HG02763 (cell line): Measurements from ENCODE around the gene RYR2.

ENCODE experiments used
- ATAC-seq: cut with Tn5 transposase; IDR thresholded peaks from one replicate; pipeline ENCODE4 v1.9.1; 2021; ENCODE audit warnings: mild to moderate bottlenecking, moderate library complexity; ENCODE audit not compliant: unreplicated experiment

RYR2 gene

DNA sequence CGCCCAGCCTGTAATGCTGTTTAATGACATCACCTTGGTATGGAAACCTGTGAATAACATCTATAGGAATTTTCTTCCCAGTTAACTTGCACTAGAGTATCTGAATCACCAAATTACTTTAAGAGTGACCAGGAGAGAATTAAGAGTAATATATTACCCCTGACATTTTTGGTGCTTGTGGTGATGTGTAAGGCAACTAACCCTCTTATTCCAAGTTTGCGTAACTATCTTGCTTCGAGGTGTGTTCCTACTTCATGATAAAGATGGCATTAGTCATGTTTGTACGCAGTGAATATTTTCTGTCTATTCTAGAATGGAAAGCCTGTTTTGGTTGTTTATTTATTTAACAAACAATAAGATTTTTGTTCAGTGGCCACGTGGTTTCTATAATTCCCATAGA is 717.4 kb downstream of the RYR2 start:
- ATAC-seq, result no peak

DNA sequence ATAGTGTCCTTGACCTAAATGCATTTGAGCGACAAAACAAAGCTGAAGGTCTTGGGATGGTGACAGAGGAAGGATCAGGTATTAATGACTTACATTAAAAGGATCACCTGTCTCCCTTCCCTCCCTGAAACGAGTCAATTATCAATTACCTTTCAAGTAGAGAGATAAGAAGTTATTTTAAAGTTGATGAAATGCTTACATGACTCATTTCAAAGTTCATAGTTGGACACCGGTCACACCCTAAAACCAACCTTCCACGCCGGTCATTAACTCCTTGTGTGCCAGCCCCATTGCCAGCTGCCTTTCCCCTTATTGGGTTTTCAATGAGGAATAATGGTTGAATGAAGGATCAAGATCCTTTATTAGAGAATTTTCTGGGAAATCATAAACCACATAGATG is 719.0 kb downstream of the RYR2 start:
- ATAC-seq, result no peak

DNA sequence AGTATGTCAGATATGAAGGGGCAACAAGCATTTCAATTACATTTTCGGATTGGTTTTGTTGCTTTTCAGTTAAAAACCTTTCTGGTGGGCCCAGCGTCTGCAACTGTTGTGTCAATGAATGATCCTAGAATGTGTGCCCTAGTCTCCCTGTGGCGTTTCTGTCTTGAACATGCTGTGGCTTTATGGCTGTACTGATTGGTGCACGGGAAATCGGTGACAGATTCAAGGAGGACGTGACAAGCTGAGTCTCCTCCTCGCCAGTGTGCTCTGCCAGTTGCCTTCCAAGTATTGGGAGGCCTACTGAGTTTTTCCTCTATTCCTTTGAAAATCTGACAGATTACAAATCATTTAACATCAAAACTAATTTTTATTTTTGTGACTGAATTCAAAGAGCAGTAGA is 721.2 kb downstream of the RYR2 start:
- no peak for ATAC-seq

DNA sequence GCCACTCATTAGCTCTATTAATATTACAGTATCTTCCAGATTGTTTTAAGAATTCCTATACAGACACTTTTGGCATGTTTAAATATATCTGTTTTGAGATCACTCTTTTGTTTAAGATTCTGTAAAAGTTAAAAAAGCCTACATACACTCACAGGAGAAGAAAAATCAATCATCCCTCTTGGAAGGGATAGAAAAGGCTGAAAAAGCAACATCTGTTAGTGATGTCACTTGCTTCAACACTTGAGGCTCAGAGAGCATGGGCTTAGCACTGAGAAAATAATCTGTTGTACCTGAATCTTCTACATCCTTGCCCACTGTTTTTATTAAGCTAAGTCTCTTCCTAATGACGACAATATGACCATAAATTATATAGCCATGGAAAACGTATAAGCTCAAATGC is 721.8 kb downstream of the RYR2 start:
- no peak for ATAC-seq

DNA sequence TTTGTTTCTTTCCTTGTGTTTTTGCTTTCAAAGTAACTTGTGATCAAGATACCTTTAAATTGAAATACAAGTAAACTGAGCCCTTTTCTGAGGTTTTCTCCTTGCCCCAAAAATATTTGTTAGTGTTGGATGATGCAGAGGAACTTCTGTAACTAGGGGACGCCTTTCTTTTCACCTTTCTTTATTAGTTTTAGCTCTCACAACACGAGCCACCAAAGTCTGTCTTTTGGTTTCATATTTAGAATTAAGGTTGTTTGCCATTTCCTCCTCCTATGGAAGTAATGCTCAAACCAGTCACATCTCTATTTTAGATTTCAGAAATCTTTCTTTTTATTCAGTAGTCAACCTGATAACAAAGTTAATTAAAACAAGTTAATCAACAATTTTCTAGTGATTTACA is 727.9 kb downstream of the RYR2 start:
- no peak for ATAC-seq

DNA sequence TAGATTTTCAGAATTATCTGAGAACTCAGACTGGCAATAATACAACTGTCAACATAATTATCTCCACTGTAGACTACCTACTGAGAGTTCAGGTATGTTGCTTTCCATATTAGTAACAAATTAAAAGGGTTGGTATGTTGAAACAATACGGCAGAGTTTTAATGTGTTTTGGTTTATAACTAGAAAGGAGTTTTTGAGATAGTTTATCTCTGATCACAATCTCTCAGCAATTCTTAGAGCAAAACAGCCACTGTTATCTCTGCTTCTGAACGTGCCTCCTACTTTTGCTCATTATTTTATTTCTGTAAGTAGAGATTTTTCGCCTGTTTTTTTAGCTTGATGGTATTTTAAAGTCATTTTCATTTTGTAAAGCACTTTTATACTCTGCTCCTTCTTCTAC is 730.0 kb downstream of the RYR2 start:
- ATAC-seq, result no peak

DNA sequence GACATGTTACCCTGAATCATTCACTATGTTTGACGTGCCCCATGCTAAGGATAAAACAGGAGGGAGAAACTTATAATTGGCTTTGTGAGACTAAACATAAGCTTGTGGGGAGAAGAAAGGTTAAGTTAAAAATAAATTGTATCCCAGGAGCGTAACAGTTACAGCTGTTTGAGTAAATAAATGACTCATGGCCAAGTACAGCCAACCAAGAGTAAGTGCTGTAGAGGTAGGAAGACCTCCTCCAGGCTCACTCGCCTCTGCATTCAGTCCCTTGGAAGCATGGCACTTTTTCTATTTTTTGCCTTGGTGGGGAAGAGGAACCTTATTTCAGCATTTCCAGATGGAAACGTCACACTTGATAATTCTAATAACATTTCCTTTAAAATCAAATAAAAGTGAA is 732.3 kb downstream of the RYR2 start:
- ATAC-seq, result no peak

DNA sequence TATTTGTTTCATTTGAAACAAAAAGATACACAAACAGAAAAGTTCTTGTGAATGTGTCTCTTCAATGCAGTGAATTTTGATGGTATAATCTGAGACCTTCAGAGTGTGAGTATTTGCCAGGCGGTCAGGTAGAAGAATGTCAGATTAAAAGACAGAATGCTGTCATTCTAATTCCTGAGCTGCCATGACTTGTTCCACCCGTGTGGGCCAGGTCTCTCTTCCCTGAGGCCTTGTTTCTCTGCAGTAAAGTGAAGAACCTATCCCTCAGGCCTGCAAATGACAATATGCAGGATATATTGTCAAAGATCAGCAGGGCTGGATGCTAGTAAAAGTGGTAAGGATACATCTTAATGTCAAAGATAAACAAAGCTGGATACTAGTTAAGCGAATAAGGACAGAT is 737.4 kb downstream of the RYR2 start:
- no peak for ATAC-seq

DNA sequence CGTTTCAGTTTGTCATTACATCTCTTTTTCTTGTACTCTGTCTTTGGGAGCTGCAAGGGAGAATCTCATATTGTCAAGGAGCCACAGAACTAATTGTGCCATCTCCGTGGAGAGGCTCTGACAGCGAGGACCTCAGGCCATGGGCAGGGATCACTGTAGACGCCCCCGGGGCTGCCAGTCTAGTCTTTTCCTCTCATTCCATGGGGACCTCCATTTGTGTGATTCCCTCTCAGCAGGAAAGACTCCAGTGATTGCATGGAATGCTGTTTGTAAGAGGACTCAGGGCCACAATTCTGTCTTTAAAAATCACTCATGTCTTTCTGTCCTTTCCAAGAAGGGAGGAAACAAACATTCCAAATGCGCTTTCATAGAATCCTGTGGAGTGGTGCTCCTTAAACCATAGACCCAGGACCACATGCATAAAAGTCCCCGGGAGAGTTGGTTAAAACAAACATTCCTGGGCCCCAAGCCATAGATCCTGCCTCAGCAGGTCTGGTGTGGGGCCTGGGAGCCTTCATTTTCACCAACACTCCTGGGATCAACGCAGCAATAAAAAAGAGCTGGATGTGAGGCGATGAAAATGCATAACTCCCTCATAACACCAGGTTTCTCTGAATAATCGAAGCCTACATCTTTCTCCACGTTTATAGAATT is 744.2 kb downstream of the RYR2 start:
- ATAC-seq, result no peak

DNA sequence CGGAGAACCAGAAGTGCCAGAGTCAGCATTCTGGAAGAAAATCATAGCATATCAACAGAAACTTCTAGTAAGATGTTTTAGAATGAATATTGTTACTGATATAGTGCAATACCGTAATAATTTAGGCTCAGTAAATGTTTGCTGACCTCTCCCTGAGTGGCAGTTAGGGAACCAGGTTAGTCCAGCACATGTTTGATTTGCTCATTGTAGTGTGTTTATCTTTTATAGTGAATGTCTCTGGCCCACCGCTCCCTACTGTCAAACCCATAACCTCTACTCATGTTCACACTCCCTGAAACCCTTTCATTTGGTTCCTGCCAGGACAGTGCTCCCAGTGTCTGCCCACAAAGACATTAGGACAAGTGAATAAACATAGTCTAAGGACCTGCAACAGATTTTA is 746.1 kb downstream of the RYR2 start:
- ATAC-seq, result no peak

DNA sequence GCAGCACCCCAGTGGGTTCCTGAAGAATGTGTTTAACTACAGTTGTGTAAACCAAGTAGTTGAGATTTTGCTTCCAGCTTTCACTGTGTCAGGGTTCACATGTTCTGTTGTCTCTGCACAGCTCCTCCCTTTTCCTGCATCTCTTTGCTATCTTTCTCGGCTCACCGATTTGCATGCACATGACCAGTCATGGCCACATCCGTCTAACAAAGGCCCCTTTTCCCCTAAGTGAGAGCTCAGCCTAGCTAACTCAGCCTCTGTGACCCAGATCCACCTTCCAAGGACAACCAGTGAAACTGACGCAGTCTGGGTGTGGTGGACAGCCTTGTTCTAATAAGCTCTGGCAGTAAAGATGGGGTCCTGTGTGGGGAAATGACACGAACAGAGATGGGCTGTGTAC is 747.6 kb downstream of the RYR2 start:
- no peak for ATAC-seq

DNA sequence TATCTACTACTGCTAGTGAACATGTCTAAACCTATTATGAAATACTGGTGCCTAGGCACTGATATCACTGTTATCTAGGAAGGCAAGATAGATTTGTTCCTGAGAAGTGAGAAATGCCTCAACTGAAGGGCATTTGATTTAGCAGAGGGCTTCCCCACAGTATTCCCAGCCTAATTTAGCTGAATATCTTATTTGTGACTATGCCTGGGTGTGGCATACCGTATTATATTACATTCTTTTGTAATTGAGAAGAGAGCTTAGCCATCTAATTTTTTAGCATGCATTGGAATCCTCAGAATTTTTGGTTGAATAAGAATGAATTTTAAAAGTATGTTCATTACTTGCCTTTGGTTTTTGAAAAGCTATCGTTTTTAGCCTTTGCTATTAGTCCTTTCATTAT is 749.6 kb downstream of the RYR2 start:
- no peak for ATAC-seq

DNA sequence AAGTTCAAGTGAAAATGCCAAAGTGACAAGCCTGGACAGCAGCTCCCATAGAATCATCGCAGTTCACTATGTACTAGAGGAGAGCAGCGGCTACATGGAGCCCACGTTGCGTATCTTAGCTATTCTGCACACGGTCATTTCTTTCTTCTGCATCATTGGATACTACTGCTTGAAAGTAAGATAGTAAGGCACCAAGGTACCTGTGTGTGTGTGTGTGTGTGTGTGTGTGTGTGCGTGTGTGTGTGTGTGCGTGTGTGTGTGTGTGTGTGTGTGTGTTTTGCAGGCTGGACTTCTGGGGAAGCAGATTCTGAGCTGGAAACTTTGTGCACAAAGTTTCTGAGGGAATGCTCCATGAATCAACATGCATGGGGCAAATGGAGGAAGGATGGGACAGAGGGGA is 750.2 kb downstream of the RYR2 start:
- ATAC-seq, result no peak

DNA sequence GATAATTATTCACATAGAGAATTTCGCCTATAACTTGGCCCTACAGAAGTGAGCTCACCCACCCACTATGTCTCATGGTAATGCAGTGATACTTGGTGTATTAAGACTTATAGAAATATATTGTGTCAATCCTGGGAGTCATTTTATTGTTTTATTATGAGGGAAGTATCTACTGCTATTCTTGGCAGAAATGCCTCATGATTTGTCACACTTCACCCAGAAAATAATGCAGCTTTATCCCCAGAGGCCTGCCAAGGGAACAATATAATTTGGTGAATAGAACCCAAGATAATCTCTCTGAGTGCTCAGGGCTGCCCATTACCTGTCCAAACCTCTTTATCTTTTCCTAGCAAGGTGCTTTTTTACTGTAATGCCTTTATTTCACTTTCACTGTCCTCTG is 750.7 kb downstream of the RYR2 start:
- ATAC-seq, result no peak

DNA sequence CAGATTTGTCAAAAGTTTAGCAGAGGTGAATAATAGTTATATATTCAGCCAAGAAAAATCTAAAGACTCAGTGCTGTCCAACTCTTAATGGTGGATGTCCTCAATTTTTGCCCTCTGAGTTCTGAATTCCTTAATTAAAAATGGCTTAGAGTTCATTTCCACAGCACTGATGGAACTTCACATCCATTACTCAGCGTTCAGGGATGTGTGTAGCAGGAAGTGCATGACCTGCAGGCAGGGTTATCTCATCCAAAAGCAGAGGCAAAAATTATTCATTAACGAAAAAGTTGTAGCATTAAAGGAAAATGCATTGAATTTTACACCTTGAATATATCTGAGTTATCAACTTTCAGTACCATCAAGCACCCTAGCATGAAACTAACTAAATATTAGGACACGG is 752.1 kb downstream of the RYR2 start:
- ATAC-seq, result no peak

DNA sequence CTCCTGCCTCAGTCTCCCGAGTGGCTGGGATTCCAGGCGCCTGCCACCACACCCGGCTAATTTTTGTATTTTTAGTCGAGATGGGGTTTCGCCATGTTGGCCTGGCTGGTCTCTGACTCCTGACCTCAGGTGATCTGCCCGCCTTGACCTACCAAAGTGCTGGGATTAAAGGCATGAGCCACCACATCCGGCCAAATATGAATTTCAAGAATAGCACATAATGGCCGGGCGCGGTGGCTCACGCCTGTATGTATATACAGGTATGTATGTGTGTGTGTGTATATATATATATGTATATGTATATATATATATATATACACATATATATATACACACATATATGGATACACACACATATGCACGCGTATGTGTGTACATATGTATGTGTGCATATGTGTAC is 753.6 kb downstream of the RYR2 start:
- ATAC-seq, result no peak

DNA sequence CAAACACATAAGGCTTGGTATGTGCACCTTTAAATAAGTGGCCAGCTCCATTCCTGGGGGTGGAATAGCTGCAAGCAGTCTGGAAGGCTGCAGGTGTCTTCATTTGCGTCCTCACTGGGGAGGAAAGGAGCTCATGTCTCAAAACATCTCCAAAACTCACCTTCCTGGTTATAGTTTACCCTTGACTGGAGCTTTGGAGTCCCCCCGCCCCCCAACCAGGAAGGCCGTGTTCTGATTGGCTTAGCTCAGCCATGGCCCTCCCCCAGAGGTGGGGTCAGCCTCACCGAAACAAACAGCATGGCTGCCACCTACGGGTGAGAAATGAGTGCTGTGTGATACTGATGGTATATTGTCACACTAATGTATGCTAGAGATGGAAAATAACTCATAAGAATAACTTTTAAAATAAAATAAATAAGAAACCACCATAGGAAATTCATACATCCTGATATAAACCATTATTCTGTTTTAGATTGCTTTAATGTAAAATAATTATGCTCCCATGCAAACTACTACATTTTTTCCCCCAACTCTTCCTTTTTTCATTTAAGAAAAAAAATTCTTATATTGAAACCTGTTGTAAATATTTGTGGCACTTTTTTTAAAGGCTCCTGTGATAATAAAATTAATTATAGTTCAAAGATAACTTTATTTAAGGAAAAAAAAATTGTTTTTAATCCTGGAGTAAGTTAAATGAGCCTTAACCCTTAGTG is 757.9 kb downstream of the RYR2 start:
- ATAC-seq, result peak; percentile 84

DNA sequence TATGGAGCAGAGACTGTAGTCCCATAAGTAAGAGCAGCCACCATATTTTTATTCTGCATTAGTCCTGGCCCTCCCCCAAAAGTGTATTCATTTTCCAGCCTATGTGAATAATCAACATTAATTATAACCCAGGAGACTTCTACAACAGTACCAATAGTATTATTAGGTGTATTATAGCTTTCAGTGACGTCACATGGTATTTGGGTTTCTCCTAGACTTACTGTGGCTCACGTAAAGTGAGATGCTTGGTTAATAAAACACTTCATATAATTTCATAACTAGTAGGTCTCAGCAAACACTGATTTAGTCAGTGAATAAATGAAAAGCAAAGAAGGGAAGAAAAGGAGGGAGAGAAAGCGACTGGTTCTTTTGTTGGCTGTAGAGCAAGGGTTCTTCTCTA is 762.5 kb downstream of the RYR2 start:
- ATAC-seq, result no peak

DNA sequence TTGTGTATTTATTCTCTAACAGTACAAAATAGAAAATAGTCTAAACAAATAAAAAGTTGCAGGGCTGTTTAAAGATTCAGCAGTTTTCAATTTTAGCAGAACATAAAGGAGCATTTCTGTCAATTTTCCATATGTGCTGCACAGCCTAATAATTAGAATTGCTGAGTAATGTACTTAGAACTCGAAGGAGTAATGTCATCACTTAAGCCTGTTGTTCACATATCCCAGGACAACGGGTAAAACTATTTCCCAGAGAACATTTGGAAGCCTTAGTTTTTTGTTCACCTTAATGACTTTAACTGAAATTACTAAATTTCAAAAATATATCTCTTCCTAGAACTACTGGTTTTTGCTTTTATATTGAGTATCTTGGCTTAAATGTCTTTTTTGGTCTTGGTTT is 767.1 kb downstream of the RYR2 start:
- ATAC-seq, result no peak

DNA sequence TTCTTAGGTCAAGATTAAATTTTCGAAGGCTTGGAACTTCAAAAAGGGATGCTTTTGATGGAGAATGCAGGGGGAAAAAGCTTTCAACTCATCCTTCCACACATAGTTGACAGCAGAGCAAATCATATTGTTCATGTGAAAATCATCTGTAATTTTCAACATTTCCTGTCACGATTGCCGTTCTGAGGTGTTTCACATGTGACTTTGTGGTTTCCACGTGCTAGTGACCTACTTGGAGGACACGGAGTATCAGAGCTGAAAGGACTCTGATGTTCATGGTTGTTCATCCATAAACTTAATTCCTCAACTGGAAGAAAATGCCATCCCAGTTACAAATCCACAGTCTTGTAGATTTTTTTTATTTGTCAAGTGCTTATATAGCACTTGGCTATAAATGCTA is 769.6 kb downstream of the RYR2 start:
- ATAC-seq, result no peak

DNA sequence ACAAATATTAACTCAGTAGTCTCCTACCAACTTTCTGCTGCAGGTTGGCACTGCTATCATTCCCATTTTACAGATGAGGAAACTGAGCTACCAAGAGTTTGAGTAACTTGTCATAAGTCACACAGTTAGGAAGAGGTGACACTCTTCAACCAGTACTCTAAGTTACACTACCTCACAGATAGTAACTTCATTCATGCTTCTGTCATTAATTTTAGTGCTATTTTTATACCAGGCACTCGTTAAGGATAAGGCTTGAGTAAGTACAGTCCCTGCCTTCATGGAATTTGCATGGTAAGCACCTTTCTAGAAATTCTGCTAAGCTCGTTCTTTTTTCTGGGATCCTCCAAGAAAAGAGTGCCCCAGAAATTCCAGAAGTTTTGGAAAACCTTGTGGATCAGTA is 770.1 kb downstream of the RYR2 start:
- ATAC-seq, result no peak

DNA sequence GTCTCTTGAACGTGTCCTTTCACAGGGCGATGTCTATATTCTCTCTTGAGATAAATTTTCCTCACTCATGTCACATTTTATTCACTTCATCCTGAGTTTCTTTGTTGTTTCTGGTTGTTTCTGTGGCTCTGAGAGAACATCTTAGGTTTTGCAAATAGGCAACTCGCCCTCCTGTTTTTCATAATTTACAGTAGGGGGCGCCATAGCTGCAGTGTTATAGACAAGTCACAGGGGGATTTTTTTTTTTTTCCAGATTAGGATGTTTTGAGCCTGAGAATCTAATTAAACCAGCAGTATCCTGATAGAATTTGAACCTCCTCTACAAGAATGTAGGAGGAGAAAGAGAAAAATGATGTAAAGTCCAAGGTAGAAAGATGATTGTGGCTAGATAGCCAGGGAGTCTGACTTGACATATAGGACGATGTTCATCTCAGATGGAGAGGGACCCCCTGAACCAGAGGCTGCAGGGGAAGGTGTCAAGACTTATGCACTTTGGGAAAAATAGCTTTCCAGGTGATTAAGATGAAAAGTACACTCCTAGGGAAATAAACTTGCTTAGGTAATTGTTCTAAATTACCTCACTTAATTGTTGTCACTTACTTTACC is 772.4 kb downstream of the RYR2 start:
- ATAC-seq, result no peak

DNA sequence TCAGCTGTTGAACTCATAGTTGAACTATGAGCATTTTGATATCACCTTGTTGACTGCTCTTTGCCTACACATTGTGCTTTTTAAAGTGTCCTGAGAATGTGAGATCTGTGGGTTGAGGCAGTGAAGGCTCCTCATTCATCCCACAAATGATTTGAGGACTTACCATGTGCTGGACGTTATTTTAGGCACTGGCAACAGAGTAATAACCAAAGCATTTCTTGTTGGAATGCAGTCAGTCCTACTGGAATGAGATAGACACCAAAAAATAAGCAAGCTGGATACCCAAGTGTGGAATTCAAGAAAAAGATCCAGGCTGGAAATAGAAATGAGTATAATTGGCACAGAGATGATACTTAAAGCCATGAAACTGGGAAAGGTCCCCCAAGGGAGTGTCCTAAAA is 775.3 kb downstream of the RYR2 start:
- ATAC-seq, result no peak
